HFF-Myc (cell line): ENCODE results near the gene JMJD8.

Experiments
- DNase-seq: peaks from one replicate; pipeline ENCODE4 v3.0.0-alpha.2; 2011; ENCODE audit warnings: low read depth; ENCODE audit errors: extremely low read depth
- H3K4me3 ChIP-seq: replicated peaks from 2 replicates; pipeline ENCODE4 v1.5.1; 2011; ENCODE audit warnings: low read depth, mild to moderate bottlenecking, control low read depth, low read length
- TF ChIP-seq, protein P1 (sequence below): IDR thresholded peaks from 2 replicates; pipeline ENCODE4 v1.5.1; 2012; ENCODE audit warnings: mild to moderate bottlenecking, low read depth, low read length, control low read depth; ENCODE audit errors: missing control alignments

Gene JMJD8

DNA sequence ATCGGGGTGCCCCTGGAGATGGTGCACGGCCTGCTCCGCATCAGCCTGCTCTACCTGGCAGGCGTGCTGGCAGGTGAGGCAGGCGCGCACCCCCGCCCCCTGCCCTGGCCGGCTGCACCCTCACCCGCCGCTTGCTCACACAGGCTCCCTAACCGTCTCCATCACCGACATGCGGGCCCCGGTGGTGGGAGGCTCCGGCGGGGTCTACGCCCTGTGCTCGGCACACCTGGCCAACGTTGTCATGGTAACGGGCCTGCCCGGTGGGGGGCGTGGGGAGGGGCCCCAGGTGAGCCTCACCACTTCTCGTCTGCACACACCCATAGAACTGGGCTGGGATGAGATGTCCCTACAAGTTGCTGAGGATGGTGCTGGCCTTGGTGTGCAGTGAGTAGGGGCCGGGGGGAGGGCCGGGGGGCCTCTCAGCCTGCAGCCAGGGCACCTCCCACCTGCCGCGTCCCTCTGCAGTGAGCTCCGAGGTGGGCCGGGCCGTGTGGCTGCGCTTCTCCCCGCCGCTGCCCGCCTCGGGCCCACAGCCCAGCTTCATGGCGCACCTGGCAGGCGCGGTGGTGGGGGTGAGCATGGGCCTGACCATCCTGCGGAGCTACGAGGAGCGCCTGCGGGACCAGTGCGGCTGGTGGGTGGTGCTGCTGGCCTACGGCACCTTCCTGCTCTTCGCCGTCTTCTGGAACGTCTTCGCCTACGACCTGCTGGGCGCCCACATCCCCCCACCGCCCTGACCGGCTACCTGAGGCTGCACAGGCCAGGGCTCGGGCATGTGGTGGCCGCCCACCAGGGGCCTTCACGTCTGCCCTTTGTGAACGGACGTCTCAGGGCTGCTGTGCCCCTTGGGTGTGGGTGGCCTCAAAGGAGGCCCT is 6.6 kb downstream of the JMJD8 start:
- no peak overlapping the region for H3K4me3 ChIP-seq
- no peak for DNase-seq
- TF ChIP-seq, protein P1, sequence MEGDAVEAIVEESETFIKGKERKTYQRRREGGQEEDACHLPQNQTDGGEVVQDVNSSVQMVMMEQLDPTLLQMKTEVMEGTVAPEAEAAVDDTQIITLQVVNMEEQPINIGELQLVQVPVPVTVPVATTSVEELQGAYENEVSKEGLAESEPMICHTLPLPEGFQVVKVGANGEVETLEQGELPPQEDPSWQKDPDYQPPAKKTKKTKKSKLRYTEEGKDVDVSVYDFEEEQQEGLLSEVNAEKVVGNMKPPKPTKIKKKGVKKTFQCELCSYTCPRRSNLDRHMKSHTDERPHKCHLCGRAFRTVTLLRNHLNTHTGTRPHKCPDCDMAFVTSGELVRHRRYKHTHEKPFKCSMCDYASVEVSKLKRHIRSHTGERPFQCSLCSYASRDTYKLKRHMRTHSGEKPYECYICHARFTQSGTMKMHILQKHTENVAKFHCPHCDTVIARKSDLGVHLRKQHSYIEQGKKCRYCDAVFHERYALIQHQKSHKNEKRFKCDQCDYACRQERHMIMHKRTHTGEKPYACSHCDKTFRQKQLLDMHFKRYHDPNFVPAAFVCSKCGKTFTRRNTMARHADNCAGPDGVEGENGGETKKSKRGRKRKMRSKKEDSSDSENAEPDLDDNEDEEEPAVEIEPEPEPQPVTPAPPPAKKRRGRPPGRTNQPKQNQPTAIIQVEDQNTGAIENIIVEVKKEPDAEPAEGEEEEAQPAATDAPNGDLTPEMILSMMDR: no peak

DNA sequence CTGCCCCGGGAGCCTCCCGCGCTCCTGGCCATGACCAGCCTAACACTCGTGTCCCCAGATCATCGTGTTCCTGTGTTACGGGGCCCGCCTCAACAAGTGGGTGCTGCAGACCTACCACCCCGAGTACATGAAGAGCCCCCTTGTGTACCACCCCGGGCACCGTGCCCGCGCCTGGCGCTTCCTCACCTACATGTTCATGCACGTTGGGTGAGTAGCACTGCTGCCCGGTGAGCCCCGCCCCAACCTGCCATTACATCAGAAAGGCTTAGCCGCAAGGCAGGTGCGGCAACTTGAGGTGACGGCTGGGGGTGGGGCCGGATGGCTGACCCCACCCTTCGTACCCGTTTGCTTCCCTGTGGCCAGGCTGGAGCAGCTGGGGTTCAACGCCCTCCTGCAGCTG is 7.2 kb downstream of the JMJD8 start:
- no peak for DNase-seq
- TF ChIP-seq, protein P1: no peak
- H3K4me3 ChIP-seq: no peak overlapping the region

DNA sequence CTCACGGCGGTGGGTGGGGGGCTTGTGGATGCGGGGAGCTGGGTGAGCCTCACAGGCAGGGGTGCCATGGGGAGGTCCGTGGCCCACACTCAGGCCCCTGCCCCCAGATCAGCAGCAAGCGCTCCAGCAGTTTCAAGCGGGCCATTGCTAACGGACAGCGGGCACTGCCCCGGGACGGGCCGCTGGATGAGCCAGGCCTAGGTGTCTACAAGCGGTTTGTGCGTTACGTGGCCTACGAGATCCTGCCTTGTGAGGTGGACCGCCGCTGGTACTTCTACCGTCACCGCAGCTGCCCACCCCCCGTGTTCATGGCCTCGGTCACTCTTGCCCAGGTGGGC is 7.6 kb downstream of the JMJD8 start:
- no peak for DNase-seq

DNA sequence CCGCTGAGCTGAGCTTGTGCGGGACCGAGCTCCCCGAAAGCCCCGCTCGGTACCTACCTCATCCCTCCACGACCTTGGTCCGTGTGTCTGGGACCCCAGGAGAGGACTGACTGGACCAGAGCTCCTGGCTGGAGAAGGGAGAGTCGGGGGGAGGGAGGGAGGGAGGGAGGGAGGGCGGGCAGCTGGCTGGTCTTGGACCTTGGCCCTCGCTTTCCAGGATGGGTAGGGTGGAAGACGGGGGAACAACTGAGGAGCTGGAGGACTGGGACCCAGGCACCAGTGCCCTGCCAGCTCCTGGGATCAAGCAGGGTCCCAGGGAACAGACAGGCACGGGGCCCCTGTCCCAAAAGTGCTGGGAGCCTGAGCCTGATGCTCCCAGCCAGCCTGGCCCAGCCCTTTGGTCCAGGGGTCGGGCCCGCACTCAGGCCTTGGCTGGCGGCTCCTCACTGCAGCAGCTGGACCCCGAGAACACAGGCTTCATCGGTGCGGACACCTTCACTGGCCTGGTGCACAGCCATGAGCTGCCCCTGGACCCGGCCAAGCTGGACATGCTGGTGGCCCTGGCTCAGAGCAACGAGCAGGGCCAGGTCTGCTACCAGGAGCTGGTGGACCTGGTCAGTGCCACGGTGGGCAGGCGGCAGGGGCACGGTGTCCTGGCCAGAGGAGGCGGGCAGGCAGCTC is 8.1 kb downstream of the JMJD8 start:
- no peak for DNase-seq
- H3K4me3 ChIP-seq: no peak overlapping the region; the same call in 1 of the 2 replicates
- TF ChIP-seq, protein P1: no peak

More for the DNA sequence above, 7.6 kb downstream of the JMJD8 start:
- H3K4me3 ChIP-seq: no peak overlapping the region
- TF ChIP-seq, protein P1: no peak

DNA sequence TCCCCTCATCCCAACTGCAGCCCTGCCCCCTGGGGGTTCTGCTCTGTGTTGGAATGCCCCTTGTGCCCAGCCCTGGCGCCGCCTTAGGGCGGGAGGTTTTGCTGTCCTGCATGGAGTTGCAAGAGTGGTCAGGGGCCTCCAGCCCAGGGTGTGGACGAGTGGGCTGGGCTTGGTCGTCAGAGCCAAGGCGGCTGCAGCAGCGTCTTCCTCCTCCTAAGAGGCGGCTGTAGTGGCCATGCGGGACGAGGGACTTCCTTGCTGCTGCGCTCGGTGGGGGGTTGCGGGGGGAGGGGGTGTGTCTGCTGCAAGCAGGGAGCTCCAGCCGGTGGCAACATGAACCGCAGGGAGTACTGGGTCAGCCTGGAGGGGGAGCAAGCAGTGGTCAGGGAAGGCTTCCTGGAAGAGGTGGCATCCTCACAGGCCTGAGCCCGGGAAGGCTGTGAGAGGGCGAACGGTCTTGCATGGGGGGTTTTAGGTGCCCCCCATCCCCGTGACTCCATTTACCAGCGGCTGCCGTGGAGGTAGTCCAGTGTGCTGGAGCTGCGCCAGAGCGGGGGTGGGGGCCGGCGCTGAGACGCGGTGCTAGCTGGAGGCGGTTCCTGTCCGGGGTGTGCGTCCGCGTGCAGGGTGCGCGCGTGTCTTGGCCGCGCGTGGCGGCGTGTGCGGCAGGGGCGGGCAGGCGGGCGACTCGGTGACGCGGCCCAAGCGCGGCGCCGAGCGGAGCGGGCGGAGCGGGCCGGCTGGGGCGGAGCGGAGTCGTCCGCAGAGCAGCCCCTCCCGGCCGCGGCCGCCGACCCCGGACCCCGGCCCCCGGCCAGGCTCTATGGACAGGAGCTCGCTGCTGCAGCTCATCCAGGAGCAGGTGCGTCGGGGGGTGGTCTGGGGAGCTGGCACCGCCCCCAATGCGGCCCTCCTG is 8.9 kb downstream of the JMJD8 start, which contains the start of gene RHBDL1:
Gene RHBDL1, plus strand, starts transcription at position 704 of the 916 bp plus-strand sequence. Its CDS starts 120 bp downstream, at position 824.
- no peak for DNase-seq
- peak within 1 kb of the TSS; percentile 20; the same call in 1 of the 2 replicates for H3K4me3 ChIP-seq
- TF ChIP-seq, protein P1: no peak

DNA sequence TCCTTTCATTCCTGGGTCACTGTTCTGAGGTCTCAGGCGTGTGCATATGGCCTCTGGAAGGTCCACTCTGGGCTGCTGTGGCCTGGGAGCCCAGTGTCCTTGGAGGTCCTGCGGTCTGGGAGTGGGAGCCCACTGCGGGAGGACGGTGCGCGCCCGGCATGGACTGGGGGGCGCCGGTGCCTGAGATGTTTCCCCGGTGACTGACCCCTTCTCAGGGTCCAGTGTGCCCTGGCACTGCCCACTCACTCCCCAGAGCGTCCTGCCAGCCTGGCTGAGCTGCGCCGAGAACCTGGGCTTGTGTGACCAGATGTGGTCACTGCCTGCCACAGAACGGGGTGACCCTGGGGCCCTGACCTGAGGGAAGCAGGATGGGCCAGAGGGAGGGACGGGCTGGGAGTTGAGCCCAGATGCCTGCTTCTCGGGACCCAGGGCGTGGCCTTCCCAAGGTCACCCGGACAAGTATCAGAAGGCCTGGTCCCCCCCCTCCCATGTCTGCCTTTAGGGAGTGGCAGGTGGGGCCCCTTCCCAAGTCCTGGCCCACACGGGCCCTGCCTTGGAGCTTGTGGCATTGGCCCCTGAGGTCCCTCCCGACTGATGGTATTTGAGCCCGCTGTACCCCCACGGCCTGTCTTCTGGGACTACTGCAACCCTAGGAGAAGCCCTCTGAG is 9.8 kb downstream of the JMJD8 start:
- H3K4me3 ChIP-seq: no peak overlapping the region
- DNase-seq: no peak
- TF ChIP-seq, protein P1: no peak
